AG09319 (cell line): Measurements from ENCODE around the gene SPDYE6.

Experiments used
- DNase-seq: peaks from one replicate; pipeline ENCODE4 v3.0.0-alpha.2; 2010; ENCODE audit warnings: low read depth; ENCODE audit errors: extremely low read depth
- CTCF ChIP-seq: IDR thresholded peaks from 2 replicates; pipeline ENCODE4 v1.5.1; 2011; ENCODE audit warnings: low read depth, mild to moderate bottlenecking, inconsistent platforms, low read length, moderate library complexity

SPDYE6 gene

GRCh38 chr7:102319671-102320070 lies 36.6 kb downstream of the SPDYE6 start:
- DNase-seq = no peak
- no peak for TF ChIP-seq CTCF

- no peak for TF ChIP-seq CTCF
- no peak for DNase-seq
These were observed 37.7 kb downstream of the SPDYE6 start for GRCh38 chr7:102318482-102318971.

- no peak for TF ChIP-seq CTCF
- no peak for DNase-seq
These were observed 38.8 kb downstream of the SPDYE6 start for GRCh38 chr7:102317231-102318059.

GRCh38 chr7:102313997-102314780 lies 42.1 kb downstream of the SPDYE6 start:
- TF ChIP-seq CTCF = no peak
- no peak for DNase-seq

- no peak for TF ChIP-seq CTCF
- DNase-seq = no peak
These were observed 43.9 kb downstream of the SPDYE6 start for GRCh38 chr7:102312317-102312716.

GRCh38 chr7:102310414-102310815 lies 45.8 kb downstream of the SPDYE6 start:
- no peak for DNase-seq
- TF ChIP-seq CTCF = no peak
